ENCODE data around the gene CHST11. TPM values are rescaled to one million over a fixed set of nuclear protein-coding genes. Genes with fewer than 3 reads are reported as not detected.

Gene CHST11
- total RNA-seq, 1 experiment from 2014 or later: 38.8 TPM

DNA sequence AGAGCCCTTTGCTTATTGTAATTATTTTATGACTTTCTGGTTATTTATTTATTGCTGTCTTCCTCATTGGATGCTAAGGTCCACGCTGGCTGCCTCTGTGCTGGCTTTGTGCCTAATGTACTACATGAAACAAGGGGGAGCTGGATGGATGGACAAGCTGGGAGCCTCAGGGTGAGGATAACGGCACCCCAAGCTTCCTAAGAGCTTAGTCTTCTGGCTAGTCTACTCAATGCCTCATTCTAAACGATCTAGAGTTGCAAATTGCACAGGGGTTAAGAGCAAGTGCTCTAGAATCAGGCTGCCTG, 172.0 kb downstream of the CHST11 start:
- DNase-seq (ENCODE audit: low read depth): no peak

- DNase-seq (ENCODE audit: low read depth): no peak
Measured at GRCh38 chr12:104630230-104630670, 173.5 kb downstream of the CHST11 start.

DNA sequence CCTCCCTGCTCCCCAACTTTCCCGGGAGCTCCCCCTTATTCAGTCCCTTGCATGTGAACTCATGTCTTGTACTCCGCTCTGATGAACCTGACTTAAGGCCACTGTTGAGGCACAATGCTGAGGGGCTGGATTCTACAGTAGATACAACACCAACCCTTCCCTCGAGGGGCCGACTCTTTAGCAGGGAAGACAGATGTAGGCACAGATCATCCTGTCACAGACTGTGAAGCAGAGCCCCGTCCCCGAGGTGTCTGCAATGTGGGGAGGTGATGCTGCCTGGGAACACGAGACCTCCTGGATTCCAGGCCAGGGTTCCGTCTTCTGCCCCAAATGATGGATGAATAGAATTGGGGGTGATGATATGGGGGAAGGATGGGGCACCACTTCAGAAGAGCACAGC, 175.1 kb downstream of the CHST11 start:
- DNase-seq (ENCODE audit: low read depth): no peak

GRCh38 chr12:104632724-104633201, 176.0 kb downstream of the CHST11 start:
- no peak for DNase-seq (ENCODE audit: low read depth)

DNA sequence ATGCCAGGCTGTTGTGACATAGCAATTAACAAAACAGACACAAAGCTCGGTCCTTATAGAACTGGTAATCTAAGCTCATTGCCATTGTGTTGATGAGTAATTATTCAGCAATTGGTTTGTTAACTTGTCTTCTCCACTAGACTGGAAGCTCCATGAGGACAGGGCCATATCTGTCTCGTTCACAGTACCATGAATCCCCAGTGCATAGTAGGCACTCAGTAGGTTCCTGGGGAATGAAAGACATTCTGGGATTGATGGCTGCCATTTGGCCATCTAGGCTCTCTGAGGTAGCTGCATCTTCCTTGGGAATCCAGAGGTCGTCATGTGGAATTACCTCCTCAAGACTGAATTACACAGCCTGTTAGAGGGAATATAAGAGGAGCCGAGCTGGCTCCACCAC, 177.3 kb downstream of the CHST11 start:
- DNase-seq (ENCODE audit: low read depth): no peak

DNA sequence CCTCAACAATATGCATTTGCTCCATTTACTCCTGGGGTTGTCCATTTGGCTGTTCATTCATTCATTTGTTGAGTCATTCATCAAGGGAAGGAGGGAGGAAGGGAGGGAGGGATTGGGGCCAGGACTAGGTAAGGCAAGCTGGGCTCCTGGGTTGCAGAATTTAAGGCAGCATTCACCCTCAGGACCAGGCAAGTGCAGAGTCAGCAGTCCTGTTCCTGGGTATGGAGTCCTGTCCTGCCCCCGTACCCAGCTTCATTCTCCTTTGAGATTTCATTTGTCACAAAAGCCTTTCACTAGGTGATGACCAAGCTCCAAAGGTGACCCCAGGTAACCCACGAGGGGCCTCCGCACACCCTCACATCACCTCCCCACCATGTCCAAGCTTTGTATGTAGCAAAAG, 178.1 kb downstream of the CHST11 start:
- DNase-seq (ENCODE audit: low read depth): no peak

- no peak for DNase-seq (ENCODE audit: low read depth)
Measured at GRCh38 chr12:104635607-104636343, 179.0 kb downstream of the CHST11 start.

- DNase-seq (ENCODE audit: low read depth): no peak
Measured at GRCh38 chr12:104636496-104636895, 179.7 kb downstream of the CHST11 start.

GRCh38 chr12:104637604-104638003, 180.9 kb downstream of the CHST11 start:
- DNase-seq (ENCODE audit: low read depth): no peak

DNA sequence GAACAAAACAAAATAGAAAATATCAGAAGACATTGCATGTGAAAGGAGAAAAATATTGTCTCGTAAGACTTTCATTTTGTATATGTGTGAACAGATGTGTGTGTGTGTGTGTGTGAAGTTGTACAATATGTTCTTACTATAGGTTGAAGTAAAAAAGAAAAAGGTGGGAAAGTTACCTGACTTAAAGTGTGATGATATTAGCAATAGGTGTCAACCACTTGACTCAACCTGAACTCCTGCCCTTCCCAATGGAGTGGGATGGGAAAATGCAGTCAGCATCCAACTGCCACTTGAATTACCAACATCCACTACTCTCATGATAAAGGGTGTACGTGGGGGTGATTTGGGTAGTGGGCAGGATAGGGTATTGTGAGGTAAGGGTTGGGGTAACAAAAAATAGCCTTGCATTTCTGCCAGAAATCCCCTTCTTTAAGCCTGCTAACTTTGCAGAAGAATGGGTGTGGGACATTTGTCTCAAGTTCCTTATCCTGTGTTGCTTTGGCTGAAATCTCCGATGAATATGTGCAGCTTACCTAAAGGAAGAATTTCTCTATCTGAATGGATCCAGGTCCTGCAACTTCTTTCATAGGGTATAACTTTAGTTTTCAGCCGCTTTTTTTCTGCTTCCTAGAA, 181.6 kb downstream of the CHST11 start:
- DNase-seq (ENCODE audit: low read depth): no peak

GRCh38 chr12:104638851-104639240, 182.1 kb downstream of the CHST11 start:
- DNase-seq (ENCODE audit: low read depth): no peak

DNA sequence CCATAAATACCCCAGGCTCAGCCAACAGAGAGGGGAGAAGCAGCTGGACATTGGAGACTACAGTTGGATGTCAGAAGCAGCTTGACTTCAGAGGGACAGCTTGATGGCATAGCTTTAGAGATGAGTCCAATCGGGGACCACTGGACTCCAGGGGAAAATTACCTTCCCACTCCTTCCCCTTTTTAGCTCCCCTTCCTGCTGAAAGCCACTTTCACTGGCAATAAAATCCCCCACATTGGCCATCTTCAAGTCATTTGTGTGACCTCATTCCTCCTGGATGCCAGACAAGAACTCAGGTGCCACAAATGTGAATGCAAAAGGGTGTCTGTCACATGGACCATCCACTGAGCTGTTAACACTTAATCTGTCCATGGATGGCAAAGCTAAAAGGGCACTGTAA, 184.2 kb downstream of the CHST11 start:
- no peak for DNase-seq (ENCODE audit: low read depth)

GRCh38 chr12:104641862-104642261, 185.1 kb downstream of the CHST11 start:
- DNase-seq (ENCODE audit: low read depth): no peak

DNA sequence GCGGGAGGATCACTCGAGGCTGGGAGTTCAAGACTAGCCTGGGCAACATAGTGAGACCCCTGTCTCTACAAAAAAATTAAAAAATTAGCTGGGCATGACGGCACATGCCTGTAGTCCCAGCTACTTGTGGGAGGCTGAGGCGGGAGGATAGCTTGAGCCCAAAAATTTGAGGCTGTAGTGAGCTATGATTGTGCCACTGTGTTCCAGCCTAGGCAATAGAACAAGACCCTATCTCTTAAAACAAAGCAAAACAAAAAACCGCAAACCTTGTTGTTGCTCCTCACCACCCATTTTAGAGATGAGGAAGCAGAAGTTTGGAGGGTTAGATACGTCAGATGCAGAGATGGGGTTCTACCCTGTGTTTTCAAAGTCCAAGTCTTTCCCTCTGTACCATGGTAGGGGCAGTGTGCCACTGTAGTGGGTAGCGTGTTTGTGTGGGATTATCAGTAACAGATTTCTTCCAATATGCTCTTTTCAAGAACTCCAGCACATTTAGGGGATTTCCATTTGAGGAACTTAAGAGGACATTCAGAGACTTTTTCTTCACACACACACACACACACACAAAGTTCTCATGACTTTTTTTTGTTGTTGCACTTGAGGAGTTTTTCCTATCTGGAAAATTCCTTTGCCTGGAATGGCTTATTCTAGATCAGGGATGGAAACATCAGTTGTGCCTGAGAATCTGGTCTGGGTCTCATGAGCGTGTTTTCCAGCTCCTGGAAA, 186.5 kb downstream of the CHST11 start:
- DNase-seq (ENCODE audit: low read depth): no peak

DNA sequence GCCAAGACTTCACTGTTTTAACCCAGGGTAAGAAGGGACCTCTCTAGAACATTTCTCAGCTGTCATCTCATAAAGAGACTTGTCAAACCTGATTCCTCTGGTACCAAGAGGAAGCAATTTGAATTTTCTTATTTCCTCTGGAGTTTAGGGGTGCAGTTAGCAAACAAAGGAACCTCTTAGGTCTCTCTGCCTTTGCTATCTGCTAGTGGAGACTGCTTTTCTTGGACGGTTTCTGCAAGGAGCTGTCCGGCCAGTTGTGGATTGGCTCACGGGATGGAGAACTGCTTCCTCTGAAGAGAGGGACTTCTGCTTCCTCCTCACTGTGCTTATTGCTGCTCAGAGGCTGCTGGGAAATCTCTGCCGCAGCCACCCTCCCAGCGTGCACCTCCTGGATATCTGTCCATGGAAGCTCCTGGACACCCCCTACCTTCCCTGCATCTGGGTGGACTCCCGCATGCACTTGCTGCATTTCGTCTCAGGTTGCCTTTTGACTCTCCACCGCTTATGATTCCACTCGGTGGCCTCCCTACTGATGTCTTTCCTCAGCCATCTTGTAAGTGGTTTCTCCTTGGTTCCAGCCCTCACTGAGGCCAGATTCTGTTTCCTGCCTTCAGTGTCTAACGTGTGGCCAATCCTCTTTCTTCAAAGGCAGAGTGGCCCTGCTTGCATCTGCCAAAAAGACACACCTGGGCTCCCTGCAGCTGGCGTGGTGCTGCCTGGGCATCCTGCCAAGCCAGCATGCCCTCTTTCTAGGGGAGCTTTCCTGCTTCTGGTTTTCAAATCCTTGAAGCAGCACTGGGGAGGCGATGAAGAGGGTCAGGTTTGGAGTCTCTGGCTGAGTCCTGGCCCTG, 187.3 kb downstream of the CHST11 start:
- no peak for DNase-seq (ENCODE audit: low read depth)

DNA sequence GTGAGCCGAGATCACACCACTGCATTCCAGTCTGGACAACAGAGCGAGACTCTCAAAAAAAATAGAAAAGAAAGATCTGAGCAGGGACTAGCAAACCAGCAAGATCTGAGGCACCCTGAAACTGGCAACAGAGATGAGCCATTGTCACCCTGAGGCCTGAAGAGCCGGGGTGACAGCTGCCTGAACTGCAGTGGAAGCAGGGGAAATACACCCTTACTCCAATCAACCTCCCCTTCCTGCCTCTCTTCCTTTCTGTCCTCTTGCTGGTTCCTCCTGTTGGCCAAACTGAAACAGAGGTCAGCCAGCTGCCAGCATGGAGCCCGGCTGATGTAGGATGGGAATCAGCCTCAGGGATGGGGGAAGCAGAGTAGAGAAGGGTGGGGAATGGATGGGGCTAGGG, 192.0 kb downstream of the CHST11 start:
- no peak for DNase-seq (ENCODE audit: low read depth)

GRCh38 chr12:104649217-104649824, 192.6 kb downstream of the CHST11 start:
- no peak for DNase-seq (ENCODE audit: low read depth)

DNA sequence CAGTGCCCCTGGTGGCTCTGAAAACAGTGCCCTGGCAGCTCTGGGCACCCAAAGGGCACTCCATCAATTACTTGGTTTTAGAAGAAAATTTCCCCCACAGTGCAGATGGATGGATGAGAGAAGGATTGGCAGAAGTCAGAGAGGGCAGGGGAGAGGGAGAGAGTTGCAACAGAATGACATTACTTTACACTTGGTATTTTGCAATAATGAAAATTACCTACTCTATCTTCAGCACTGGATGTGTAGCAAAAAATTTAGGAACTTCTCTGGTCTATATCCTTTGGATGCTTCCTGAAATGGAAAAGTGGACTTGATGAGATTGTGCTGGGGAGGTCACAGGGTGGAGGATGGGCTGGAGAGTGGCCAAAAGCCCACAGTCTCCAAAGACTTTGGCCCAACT, 193.2 kb downstream of the CHST11 start:
- no peak for DNase-seq (ENCODE audit: low read depth)

DNA sequence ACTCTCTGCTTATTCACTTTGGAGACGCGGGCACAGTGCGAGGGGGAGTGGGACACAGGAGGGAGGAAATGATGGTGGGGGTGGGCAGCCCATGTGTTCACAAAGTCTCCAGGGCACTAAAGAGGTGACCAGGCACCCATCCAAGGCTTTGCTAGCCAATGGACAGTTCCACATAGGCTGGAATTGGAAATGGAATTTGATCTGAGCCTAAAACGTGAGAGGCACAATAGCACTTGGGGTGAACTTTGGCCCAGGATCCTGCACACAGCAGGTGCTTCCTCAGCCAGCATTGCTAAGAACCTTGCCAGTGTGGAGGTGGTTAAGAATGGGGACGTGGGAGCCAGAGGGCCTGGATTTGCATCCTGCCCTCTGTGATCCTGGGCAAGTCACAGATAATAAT, 193.8 kb downstream of the CHST11 start:
- DNase-seq (ENCODE audit: low read depth): no peak

GRCh38 chr12:104651811-104652210, 195.1 kb downstream of the CHST11 start:
- no peak for DNase-seq (ENCODE audit: low read depth)

- no peak for DNase-seq (ENCODE audit: low read depth)
Measured at GRCh38 chr12:104652358-104652757, 195.6 kb downstream of the CHST11 start.

- no peak for DNase-seq (ENCODE audit: low read depth)
Measured at GRCh38 chr12:104652910-104653309, 196.2 kb downstream of the CHST11 start.

Data from RPMI7951 (cell line).